Uterus (tissue), 2 donors: ENCODE results near the gene WDR20.

Experiments used
- POLR2A ChIP-seq, 2 donors: fragments of 450-650 bp; IDR thresholded peaks; one replicate each; pipeline ENCODE4 v1.6.1; 2016; ENCODE audit warnings: antibody characterized with exemption in 2 of 2, mild to moderate bottlenecking in 1 of 2, moderate library complexity in 1 of 2
- TF ChIP-seq, protein P1 (sequence below), 4 experiments: fragments of 200-600 bp in 2 of 4; fragments of 450-650 bp in 2 of 4; sonication (generic) in 2 of 4; IDR thresholded peaks; one replicate each; pipeline ENCODE4 v1.5.1; 2016 to 2019; ENCODE audit warnings: antibody characterized with exemption in 4 of 4, mild to moderate bottlenecking in 2 of 4, moderate library complexity in 1 of 4

DNA sequence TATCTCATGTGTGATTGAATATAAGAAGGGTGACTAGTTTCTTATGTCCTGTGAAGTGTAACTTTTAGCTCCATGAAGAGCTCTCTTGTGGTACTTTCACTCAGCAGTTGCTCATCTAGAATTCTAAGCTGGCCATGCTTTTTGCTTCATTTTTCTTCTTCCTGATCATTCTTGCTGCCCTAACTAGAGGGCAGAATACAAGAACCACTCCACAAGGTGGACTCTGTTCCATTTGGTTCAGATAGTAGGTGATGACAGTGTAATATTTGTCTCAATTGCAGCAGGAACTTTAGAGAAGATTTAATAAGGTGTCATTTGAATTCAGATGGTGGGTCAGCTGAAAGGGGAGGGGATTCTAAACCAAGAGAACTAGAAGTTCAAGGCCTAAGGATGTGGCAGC is 17.6 kb downstream of the WDR20 start:
- TF ChIP-seq, protein P1, sequence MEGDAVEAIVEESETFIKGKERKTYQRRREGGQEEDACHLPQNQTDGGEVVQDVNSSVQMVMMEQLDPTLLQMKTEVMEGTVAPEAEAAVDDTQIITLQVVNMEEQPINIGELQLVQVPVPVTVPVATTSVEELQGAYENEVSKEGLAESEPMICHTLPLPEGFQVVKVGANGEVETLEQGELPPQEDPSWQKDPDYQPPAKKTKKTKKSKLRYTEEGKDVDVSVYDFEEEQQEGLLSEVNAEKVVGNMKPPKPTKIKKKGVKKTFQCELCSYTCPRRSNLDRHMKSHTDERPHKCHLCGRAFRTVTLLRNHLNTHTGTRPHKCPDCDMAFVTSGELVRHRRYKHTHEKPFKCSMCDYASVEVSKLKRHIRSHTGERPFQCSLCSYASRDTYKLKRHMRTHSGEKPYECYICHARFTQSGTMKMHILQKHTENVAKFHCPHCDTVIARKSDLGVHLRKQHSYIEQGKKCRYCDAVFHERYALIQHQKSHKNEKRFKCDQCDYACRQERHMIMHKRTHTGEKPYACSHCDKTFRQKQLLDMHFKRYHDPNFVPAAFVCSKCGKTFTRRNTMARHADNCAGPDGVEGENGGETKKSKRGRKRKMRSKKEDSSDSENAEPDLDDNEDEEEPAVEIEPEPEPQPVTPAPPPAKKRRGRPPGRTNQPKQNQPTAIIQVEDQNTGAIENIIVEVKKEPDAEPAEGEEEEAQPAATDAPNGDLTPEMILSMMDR (IDR thresholded peaks at IDR 0.05), result no peak
- no peak for TF ChIP-seq POLR2A (IDR thresholded peaks at IDR 0.05)
